OCI-LY7 (cell line): Measurements from ENCODE around the gene COL13A1. TPM values are rescaled to one million over a fixed set of nuclear protein-coding genes. Genes with fewer than 3 reads are reported as not detected.

Source experiments
- BruUV-seq: library from RNA; stranded (reverse); fragments of 400-500 nt; replicated peaks from 2 replicates; lab custom pipeline; 2021; lab: Mats Ljungman, UMichigan
- CTCF ChIA-PET: fragments of 300-600 bp; sonication (Branson Sonifier 250); formaldehyde crosslinking; loops from one replicate; lab custom pipeline; 2022; ENCODE audit warnings: antibody characterized with exemption; ENCODE audit not compliant: unreplicated experiment; lab: Charles Lee
- POLR2A ChIA-PET: fragments of 300-600 bp; sonication (Branson Sonifier 250); formaldehyde crosslinking; loops from one replicate; lab custom pipeline; 2022; ENCODE audit warnings: antibody characterized with exemption; lab: Charles Lee
- DNase-seq: peaks from one replicate; pipeline ENCODE4 v3.0.0-alpha.2; 2015; ENCODE audit warnings: low spot score
- H2AFZ ChIP-seq: fragments of 200-600 bp; sonication (generic), shearing (Covaris generic); 2 replicates; pipeline ENCODE4 v1.6.1; 2014; ENCODE audit warnings: mild to moderate bottlenecking, antibody characterized with exemption, low read length, moderate library complexity
- H3K27ac ChIP-seq: fragments of 200-600 bp; sonication (generic); 2 replicates; pipeline ENCODE4 v1.5.1; 2014; ENCODE audit warnings: mixed run types, low read depth, mild to moderate bottlenecking, moderate library complexity, low read length, inconsistent platforms; ENCODE audit not compliant: poor library complexity, severe bottlenecking
- H3K36me3 ChIP-seq: fragments of 200-600 bp; sonication (generic); 2 replicates; pipeline ENCODE4 v1.6.1; 2014; ENCODE audit warnings: mild to moderate bottlenecking, antibody characterized with exemption, low read length, moderate library complexity, mixed read lengths; ENCODE audit not compliant: insufficient read depth
- H3K4me1 ChIP-seq: fragments of 200-600 bp; sonication (generic); 2 replicates; pipeline ENCODE4 v1.5.1; 2014; ENCODE audit warnings: mild to moderate bottlenecking, low read length; ENCODE audit not compliant: insufficient read depth, poor library complexity, severe bottlenecking
- H3K4me2 ChIP-seq: fragments of 200-600 bp; sonication (generic); 2 replicates; pipeline ENCODE4 v1.6.1; 2014; ENCODE audit warnings: mild to moderate bottlenecking, low read length
- H3K4me3 ChIP-seq: fragments of 200-600 bp; sonication (generic); 2 replicates; pipeline ENCODE4 v1.5.1; 2014; ENCODE audit warnings: mild to moderate bottlenecking, low read depth, low read length; ENCODE audit not compliant: poor library complexity, severe bottlenecking
- H3K79me2 ChIP-seq: fragments of 200-600 bp; sonication (generic); 2 replicates; pipeline ENCODE4 v1.6.1; 2016; ENCODE audit warnings: low read depth, mild to moderate bottlenecking, low read length, moderate library complexity, mixed read lengths; ENCODE audit not compliant: insufficient read depth
- H3K9me2 ChIP-seq: fragments of 200-600 bp; sonication (generic); 2 replicates; pipeline ENCODE4 v1.6.1; 2016; ENCODE audit warnings: mild to moderate bottlenecking, low read length, mixed read lengths; ENCODE audit not compliant: insufficient read depth
- H3K9me3 ChIP-seq: fragments of 200-600 bp; sonication (generic); 2 replicates; pipeline ENCODE4 v1.6.1; 2014; ENCODE audit warnings: mild to moderate bottlenecking, mixed run types, low read length, mixed read lengths
- H4K20me1 ChIP-seq: fragments of 200-600 bp; sonication (generic); 2 replicates; pipeline ENCODE4 v1.6.1; 2014; ENCODE audit warnings: mild to moderate bottlenecking, antibody characterized with exemption, low read length, moderate library complexity, mixed read lengths; ENCODE audit not compliant: insufficient read depth
- CTCF ChIP-seq: fragments of 200-600 bp; sonication (generic); conservative IDR thresholded peaks from 2 replicates; pipeline ENCODE4 v1.5.1; 2014; ENCODE audit warnings: mild to moderate bottlenecking, antibody characterized with exemption, low read length, moderate library complexity, mixed read lengths
- EZH2phosphoT487 ChIP-seq: fragments of 200-600 bp; sonication (generic); IDR thresholded peaks from 2 replicates; pipeline ENCODE4 v1.6.1; 2018; ENCODE audit warnings: low read depth, borderline replicate concordance, mild to moderate bottlenecking, mixed run types, antibody characterized with exemption, low read length, moderate library complexity, mixed read lengths
- intact Hi-C: fragments of 100-400 bp; cut with micrococcal nuclease; formaldehyde crosslinking; loops from one replicate; pipeline ENCODE4 v1.10.0; 2022; ENCODE audit not compliant: unreplicated experiment
- total RNA-seq, 2 experiments: library from RNA; depleted of rRNA in 1 of 2; stranded (reverse); fragments of >200 nt in 1 of 2; shearing (Covaris generic) in 1 of 2; gene quantifications; 2 replicates each; pipeline ENCODE4 v1.2.3, GENCODE V29; 2014 to 2022

The COL13A1 gene
- total RNA-seq, 2 experiments from 2014 or later = 0.06 TPM; not detected in 1

GRCh38 chr10:69814251-69814650, 12.5 kb downstream of the COL13A1 start:
- Histone ChIP-seq H3K4me2 (no peak overlapping the region), H2AFZ (no peak overlapping the region), H3K36me3 (no peaks in the 10 kb centered on the region), H3K79me2 (no peaks in the 10 kb centered on the region), H4K20me1 (no peaks in the 10 kb centered on the region), H3K4me1 (no peaks in the 10 kb centered on the region), H3K4me3 (no peak overlapping the region), H3K9me3 (no peaks in the 10 kb centered on the region), H3K27ac (no peak overlapping the region), H3K9me2 (no peaks in the 10 kb centered on the region)
- intact Hi-C loops = no loop called here
- no TSS peak for BruUV-seq
- no peak for DNase-seq
- POLR2A ChIA-PET = interaction anchor here (0.6 kb wide), 1 partner anchor 136 kb away, joined by 3 read pairs; no protein-coding TSS in a partner anchor
- CTCF ChIA-PET = no interaction called here
- TF ChIP-seq CTCF = no peak
- no peak for TF ChIP-seq EZH2phosphoT487

GRCh38 chr10:69815104-69815503, 13.4 kb downstream of the COL13A1 start:
- H3K4me1 ChIP-seq = no peaks in the 10 kb centered on the region
- CTCF ChIA-PET = no interaction called here
- BruUV-seq = no TSS peak
- no peak overlapping the region for H2AFZ ChIP-seq
- TF ChIP-seq CTCF (no peak), EZH2phosphoT487 (no peak)
- no peaks in the 10 kb centered on the region for H4K20me1 ChIP-seq
- H3K4me2 ChIP-seq = no peak overlapping the region
- no peaks in the 10 kb centered on the region for H3K9me2 ChIP-seq
- H3K79me2 ChIP-seq = no peaks in the 10 kb centered on the region
- no peak overlapping the region for H3K4me3 ChIP-seq
- H3K36me3 ChIP-seq = no peaks in the 10 kb centered on the region
- POLR2A ChIA-PET = no interaction called here
- intact Hi-C loops = no loop called here
- no peaks in the 10 kb centered on the region for H3K9me3 ChIP-seq
- no peak overlapping the region for H3K27ac ChIP-seq
- DNase-seq = no peak

GRCh38 chr10:69816521-69816920, 14.8 kb downstream of the COL13A1 start:
- no peaks in the 10 kb centered on the region for H3K36me3 ChIP-seq
- no peak overlapping the region for H3K27ac ChIP-seq
- no peak overlapping the region for H3K4me3 ChIP-seq
- no peaks in the 10 kb centered on the region for H4K20me1 ChIP-seq
- intact Hi-C loops = no loop called here
- H3K9me2 ChIP-seq = no peaks in the 10 kb centered on the region
- POLR2A ChIA-PET = no interaction called here
- TF ChIP-seq EZH2phosphoT487 (no peak), CTCF (no peak)
- no peak overlapping the region for H3K4me2 ChIP-seq
- no peaks in the 10 kb centered on the region for H3K4me1 ChIP-seq
- CTCF ChIA-PET = no interaction called here
- no TSS peak for BruUV-seq
- H2AFZ ChIP-seq = no peak overlapping the region
- DNase-seq = no peak
- no peaks in the 10 kb centered on the region for H3K79me2 ChIP-seq
- no peaks in the 10 kb centered on the region for H3K9me3 ChIP-seq
